Smooth muscle cell (in vitro differentiated cells): ENCODE results near the gene LPP. TPM values are rescaled to one million over a fixed set of nuclear protein-coding genes. Genes with fewer than 3 reads are reported as not detected.

ENCODE experiments used
- DNase-seq: peaks from one replicate; lab custom pipeline; 2025; ENCODE audit not compliant: unreplicated experiment; lab: John Stamatoyannopoulos, UW
- H2AFZ ChIP-seq: fragments of 200-600 bp; sonication (generic); 2 replicates; pipeline ENCODE4 v1.6.0; 2016; ENCODE audit warnings: antibody characterized with exemption, low read depth, mild to moderate bottlenecking
- H3F3A ChIP-seq: fragments of 200-600 bp; sonication (generic); 2 replicates; pipeline ENCODE4 v1.6.0; 2017; ENCODE audit warnings: antibody characterized with exemption, low read depth
- H3K27ac ChIP-seq: fragments of 200-600 bp; sonication (generic); 2 replicates; pipeline ENCODE4 v1.5.1; 2016; ENCODE audit warnings: low read depth, mild to moderate bottlenecking
- H3K27me3 ChIP-seq: fragments of 200-600 bp; sonication (generic); 2 replicates; pipeline ENCODE4 v1.6.1; 2016; ENCODE audit warnings: low read depth, mild to moderate bottlenecking
- H3K36me3 ChIP-seq: fragments of 200-600 bp; sonication (generic); 2 replicates; pipeline ENCODE4 v1.5.1; 2016; ENCODE audit warnings: low read depth
- H3K4me1 ChIP-seq: fragments of 200-600 bp; sonication (generic); 2 replicates; pipeline ENCODE4 v1.5.1; 2016; ENCODE audit warnings: low read depth
- H3K4me2 ChIP-seq: fragments of 200-600 bp; sonication (generic); 2 replicates; pipeline ENCODE4 v1.6.0; 2016; ENCODE audit warnings: mild to moderate bottlenecking
- H3K4me3 ChIP-seq: fragments of 200-600 bp; sonication (generic); 2 replicates; pipeline ENCODE4 v1.5.1; 2016; ENCODE audit warnings: mild to moderate bottlenecking
- H3K79me2 ChIP-seq: fragments of 200-600 bp; sonication (generic); 2 replicates; pipeline ENCODE4 v1.6.0; 2016; ENCODE audit warnings: low read depth, mild to moderate bottlenecking
- H3K9ac ChIP-seq: fragments of 200-600 bp; sonication (generic); 2 replicates; pipeline ENCODE4 v1.6.0; 2016; ENCODE audit warnings: low read depth
- H3K9me3 ChIP-seq: fragments of 200-600 bp; sonication (generic); replicated peaks from 2 replicates; pipeline ENCODE4 v1.5.1; 2016; ENCODE audit warnings: low read depth
- H4K20me1 ChIP-seq: fragments of 200-600 bp; sonication (generic); 2 replicates; pipeline ENCODE4 v1.6.0; 2016; ENCODE audit warnings: low read depth
- WGBS: methylation state at CpG from one replicate; pipeline ENCODE4 v1.1.7; 2016; ENCODE audit warnings: low lambda C conversion rate; 5-methylcytosine and 5-hydroxymethylcytosine counted together
- polyA plus RNA-seq: library from polyadenylated mRNA; unstranded; fragments of >200 nt; fragmentation: Nextera tagmentation; extraction: Ambion mirVana; gene quantifications from 2 replicates; pipeline ENCODE4 v1.2.1, GENCODE V29; 2016
- total RNA-seq: library from RNA; depleted of rRNA; stranded (reverse); fragments of >200 nt; gene quantifications from 2 replicates; pipeline ENCODE4 v1.2.3, GENCODE V29; 2014
- TF ChIP-seq, protein P1 (sequence below): fragments of 200-600 bp; sonication (generic); IDR thresholded peaks from 2 replicates; pipeline ENCODE4 v1.5.1; 2017; ENCODE audit warnings: borderline replicate concordance, mild to moderate bottlenecking, antibody characterized with exemption; ENCODE audit not compliant: insufficient read depth, poor library complexity, severe bottlenecking

LPP gene
- total and polyA plus RNA-seq, 2 experiments from 2014 or later, result 42.3 to 128 TPM

DNA sequence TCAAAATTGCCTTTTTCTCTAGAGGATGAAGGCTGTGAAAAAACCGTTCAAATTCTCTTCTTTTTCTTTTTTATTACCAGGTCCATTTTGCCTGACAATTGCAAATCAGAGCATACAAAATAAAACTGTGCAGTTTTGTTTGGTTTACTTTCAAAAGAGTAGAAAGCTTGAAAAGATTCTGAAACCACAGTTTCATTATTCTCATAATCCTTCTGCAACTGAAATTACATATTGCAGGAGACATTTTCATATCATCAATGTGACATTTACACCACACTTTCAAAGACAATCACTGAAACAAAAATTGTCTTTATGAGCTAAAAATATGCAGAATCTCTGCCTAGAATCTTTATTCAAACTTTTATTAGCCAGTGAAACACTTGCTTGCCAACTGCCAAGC lies 721.5 kb downstream of the LPP start:
- Histone ChIP-seq H3K4me1 (peaks cover 12% of the 10 kb centered on the region), H3K36me3 (no peaks in the 10 kb centered on the region), H3K79me2 (no peaks in the 10 kb centered on the region), H3K27me3 (no peaks in the 10 kb centered on the region), H3K27ac (no peak overlapping the region), H3K4me2 (no peak overlapping the region), H3K9me3 (no peaks in the 10 kb centered on the region), H3F3A (peaks cover under 1% of the 10 kb centered on the region), H3K9ac (no peak overlapping the region), H2AFZ (no peak overlapping the region), H4K20me1 (peaks cover 3% of the 10 kb centered on the region), H3K4me3 (no peak overlapping the region)
- TF ChIP-seq, protein P1, sequence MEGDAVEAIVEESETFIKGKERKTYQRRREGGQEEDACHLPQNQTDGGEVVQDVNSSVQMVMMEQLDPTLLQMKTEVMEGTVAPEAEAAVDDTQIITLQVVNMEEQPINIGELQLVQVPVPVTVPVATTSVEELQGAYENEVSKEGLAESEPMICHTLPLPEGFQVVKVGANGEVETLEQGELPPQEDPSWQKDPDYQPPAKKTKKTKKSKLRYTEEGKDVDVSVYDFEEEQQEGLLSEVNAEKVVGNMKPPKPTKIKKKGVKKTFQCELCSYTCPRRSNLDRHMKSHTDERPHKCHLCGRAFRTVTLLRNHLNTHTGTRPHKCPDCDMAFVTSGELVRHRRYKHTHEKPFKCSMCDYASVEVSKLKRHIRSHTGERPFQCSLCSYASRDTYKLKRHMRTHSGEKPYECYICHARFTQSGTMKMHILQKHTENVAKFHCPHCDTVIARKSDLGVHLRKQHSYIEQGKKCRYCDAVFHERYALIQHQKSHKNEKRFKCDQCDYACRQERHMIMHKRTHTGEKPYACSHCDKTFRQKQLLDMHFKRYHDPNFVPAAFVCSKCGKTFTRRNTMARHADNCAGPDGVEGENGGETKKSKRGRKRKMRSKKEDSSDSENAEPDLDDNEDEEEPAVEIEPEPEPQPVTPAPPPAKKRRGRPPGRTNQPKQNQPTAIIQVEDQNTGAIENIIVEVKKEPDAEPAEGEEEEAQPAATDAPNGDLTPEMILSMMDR, result no peak
- DNase-seq, result no peak
- 89% methylated on average over 1 of the region's 1 CpG for WGBS

- TF ChIP-seq, protein P1, result no peak
- Histone ChIP-seq H3F3A (peaks cover 7% of the 10 kb centered on the region), H3K79me2 (no peaks in the 10 kb centered on the region), H3K4me2 (no peak overlapping the region), H4K20me1 (peaks cover 3% of the 10 kb centered on the region), H3K9ac (no peak overlapping the region), H3K4me3 (no peak overlapping the region), H3K4me1 (peaks cover 14% of the 10 kb centered on the region), H3K36me3 (no peaks in the 10 kb centered on the region), H3K27ac (no peak overlapping the region), H2AFZ (no peak overlapping the region), H3K27me3 (no peaks in the 10 kb centered on the region), H3K9me3 (no peaks in the 10 kb centered on the region)
- 95% methylated on average over 3 of the region's 3 CpGs for WGBS
- no peak for DNase-seq
Measured at GRCh38 chr3:188876370-188876769, 722.4 kb downstream of the LPP start.

- no peak overlapping the region for H2AFZ ChIP-seq
- H3K9me3 ChIP-seq, result no peaks in the 10 kb centered on the region
- no peak overlapping the region for H3K9ac ChIP-seq
- no peaks in the 10 kb centered on the region for H3K36me3 ChIP-seq
- no peaks in the 10 kb centered on the region for H3K27me3 ChIP-seq
- H3K79me2 ChIP-seq, result no peaks in the 10 kb centered on the region
- peaks cover 20% of the 10 kb centered on the region for H3K4me1 ChIP-seq
- TF ChIP-seq, protein P1, result no peak
- WGBS, result 91% methylated on average over 3 of the region's 3 CpGs
- H3K4me3 ChIP-seq, result no peak overlapping the region
- no peak for DNase-seq
- H4K20me1 ChIP-seq, result no peaks in the 10 kb centered on the region
- no peak overlapping the region for H3K27ac ChIP-seq
- peaks cover 12% of the 10 kb centered on the region for H3F3A ChIP-seq
- H3K4me2 ChIP-seq, result no peak overlapping the region
Measured at GRCh38 chr3:188877381-188877780, 723.4 kb downstream of the LPP start.

DNA sequence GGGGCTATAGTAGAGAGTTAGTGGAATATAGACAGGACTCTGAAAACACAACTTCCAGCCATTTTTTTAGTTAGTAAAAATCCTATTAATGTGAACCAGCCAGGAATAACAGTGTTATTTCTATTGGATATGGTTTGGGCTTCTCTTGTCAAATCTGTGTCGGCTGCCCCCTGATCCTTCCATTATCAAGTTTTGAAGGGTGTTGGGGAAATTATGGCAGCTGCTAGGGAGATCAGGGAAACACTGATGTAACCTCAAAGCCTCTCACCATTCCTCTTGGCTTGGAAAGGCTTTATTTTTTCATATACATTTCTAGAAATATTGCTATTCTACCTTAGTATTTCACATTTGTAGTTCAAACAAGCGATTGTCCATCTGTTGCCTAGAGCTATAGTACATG lies 724.1 kb downstream of the LPP start:
- Histone ChIP-seq H3K4me1 (peaks cover 20% of the 10 kb centered on the region), H4K20me1 (no peaks in the 10 kb centered on the region), H3K4me3 (no peak overlapping the region), H3K27me3 (no peaks in the 10 kb centered on the region), H3F3A (peaks cover 12% of the 10 kb centered on the region), H3K79me2 (no peaks in the 10 kb centered on the region), H3K9ac (no peak overlapping the region), H2AFZ (no peak overlapping the region), H3K4me2 (no peak overlapping the region), H3K36me3 (no peaks in the 10 kb centered on the region), H3K9me3 (no peaks in the 10 kb centered on the region), H3K27ac (no peak overlapping the region)
- WGBS, result 91% methylated on average over 2 of the region's 2 CpGs
- no peak for DNase-seq
- TF ChIP-seq, protein P1, result no peak
